Raji (cell line): ENCODE results near the gene DNAJB12.

Experiments
- POLR2A ChIP-seq: IDR thresholded peaks from 2 replicates; pipeline ENCODE4 v1.6.1; 2011; ENCODE audit warnings: low read depth, low read length, control low read depth; ENCODE audit not compliant: insufficient read depth

DNAJB12 gene

DNA sequence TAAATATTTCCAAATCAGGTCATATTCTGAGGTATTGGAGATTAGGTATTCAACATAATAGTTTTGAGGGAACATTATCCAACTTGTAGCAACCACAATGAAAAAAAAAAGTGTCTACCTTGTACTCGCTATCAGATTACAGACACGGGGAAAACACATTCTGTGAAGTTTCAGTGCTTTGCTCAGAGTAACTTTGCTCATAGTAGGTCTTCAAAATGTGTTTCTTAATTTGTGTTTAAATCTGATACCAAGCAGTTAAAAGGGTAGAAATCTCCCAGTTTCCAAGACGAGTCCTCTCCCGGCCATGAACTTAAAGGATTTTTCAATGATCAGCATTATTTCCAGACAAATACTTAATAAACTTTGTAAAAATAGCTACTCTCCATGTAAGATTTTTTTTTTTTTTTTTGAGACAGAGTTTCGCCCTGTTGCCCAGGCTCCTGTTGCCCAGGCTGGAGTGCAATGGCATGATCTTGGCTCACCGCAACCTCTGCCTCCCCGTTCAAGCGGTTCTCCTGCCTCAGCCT is 41.8 kb downstream of the DNAJB12 start:
- no peak for TF ChIP-seq POLR2A

DNA sequence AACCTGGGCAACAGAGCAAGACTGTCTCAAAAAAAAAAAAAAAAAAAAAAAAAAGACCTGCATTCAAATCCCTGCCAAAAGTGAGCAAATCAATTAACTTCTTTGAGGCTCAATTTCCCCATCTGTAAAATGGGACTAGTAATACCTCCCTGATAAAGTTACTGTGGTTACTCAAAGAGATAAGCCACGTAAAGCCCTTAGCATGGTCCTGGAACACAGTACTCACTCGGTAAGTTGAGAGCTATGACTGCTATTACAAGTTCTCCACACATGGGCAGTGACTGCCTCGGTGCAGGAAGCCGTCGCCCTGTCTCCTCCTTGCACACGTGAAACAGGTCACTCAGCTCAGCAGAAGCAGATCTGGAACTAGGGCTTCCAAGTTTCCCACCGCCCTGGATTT is 43.1 kb downstream of the DNAJB12 start:
- TF ChIP-seq POLR2A = no peak

DNA sequence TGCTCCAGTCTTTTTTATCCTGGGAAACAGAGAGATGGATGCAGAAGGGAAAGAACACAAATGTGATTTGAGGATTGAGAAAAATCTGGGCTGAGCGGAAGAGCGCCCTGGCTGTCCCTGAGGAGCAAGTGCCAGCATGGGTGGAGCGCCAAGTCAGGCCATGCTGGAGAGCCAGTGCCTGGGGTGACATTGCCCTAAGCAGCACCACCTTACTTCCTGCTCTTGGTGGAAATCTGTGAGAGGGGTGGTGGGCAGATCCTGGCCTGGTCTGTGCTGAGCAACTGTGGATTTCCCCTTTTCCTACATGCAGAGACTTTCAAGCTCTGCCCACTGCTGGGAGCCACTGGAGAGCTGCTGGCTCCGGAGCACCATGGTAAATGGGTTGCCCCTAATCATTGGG is 44.1 kb downstream of the DNAJB12 start:
- TF ChIP-seq POLR2A = no peak

DNA sequence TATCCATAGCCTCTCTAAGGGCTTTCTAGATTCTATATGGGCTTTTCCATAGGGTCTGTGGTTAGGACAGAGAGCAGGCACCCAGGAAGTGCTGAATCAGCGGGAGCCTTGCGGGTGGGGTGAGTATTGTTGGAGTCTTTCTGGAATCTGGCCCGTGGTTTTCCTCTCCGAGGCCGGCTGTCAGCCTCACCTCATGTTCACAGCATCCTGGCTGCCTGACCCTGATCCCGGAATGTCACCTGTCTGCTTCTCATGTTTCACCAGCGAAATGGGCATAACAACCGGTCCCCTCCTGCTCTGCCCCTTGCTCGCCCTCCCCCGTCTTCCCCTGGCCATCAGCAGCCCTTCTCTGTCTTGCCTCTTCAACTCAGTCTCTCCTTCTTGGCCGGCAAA is 44.5 kb downstream of the DNAJB12 start:
- no peak for TF ChIP-seq POLR2A

DNA sequence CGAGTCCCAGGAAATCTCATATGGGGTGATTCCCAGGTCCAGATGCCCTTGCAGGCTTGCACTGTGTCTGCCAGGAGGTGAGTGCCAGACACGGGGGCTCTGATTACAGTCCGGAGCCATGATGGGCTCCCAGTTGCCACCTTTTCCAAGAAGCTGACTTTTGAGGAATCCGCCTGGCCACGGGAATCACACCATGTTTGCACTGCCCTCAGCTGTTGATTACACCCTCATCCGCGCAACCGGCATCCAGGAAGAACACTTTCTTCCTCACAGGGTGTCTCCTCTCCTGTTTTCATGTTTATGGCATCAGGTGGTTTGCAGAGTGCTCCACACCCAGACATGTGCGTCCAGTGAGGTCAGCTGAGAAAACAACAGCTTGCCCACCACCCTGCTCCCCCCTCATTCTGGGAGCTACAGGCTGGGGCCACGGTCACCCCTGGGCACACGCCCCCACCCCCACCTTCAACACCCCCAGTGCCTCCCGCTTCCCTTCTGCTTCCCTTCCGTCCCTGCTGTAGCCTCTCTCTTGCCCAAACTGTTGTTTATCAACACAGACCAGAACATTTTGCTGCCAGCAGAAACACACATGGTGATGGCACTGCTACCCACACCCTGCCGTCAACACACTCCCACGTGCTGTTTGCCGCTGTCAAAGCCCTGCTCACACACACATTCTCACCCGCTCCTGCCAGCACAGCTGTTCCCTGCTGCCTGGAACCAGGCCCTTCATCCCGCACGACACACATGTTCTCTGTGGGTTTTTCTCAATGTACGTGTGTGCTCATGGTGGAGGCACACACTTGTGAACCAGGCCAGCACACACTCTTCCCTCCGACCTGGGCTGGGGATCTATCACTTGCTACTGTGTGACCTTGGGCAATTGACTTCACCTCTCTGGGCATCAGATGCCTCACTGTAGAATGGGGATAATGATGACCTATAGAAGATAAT is 45.2 kb downstream of the DNAJB12 start:
- TF ChIP-seq POLR2A = no peak

DNA sequence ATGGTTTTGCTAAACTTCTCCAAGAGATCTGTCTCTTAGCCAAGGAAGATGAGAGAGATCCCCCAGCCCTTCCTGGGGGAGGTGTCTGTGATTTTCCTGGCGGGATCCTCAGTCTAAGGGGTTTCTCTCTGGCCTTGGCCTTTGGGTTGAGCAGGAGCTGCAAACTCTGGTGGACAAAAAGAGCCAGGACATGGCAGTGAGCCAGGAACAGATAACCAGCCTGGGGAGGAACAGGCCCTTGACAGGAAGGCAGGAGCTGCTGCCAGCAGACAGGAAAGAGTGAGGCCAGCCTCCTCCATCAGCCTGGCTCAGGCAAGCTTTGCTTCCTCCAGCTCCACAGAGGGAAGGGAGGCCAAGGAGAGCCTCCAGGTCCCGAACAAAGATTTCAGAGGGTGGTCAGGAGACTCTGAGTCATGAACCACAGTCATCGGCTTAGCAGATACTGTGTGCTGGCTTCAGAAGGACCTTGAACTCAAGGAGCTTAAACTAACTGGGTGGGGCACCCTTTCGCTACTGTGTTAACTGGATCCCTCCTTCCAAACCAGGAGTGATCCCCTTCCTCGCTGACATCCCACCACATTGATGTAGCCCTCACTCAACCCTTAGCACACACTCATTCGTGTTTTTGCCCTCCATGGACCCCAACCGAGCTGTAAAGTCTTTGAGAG is 46.3 kb downstream of the DNAJB12 start:
- no peak for TF ChIP-seq POLR2A

DNA sequence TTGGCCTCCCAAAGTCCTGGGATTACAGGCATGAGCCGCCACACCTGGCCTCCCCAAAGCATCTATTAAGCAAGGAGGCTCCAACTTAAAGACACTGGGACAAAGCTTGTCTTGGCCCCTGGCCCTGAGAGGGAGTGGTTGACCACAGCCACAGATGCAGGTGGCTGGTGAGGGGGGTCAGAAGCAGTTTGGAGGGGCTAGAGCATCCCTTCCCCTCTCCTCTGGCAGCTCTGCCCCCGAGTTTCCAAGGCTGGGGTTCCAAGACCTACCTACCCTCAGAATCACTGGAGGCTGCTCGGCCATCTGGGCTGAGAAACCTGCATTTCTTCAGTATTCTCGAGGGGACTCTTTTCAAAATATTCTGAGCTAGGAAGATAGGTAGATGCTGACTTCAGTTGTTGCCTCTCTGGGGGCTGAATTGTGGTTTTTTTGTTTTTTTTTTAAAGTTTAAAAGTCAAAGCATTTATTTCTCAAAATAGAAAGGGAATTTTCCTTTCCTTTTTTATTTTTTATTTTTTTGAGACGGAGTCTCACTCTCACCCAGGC is 48.4 kb downstream of the DNAJB12 start:
- TF ChIP-seq POLR2A = no peak

DNA sequence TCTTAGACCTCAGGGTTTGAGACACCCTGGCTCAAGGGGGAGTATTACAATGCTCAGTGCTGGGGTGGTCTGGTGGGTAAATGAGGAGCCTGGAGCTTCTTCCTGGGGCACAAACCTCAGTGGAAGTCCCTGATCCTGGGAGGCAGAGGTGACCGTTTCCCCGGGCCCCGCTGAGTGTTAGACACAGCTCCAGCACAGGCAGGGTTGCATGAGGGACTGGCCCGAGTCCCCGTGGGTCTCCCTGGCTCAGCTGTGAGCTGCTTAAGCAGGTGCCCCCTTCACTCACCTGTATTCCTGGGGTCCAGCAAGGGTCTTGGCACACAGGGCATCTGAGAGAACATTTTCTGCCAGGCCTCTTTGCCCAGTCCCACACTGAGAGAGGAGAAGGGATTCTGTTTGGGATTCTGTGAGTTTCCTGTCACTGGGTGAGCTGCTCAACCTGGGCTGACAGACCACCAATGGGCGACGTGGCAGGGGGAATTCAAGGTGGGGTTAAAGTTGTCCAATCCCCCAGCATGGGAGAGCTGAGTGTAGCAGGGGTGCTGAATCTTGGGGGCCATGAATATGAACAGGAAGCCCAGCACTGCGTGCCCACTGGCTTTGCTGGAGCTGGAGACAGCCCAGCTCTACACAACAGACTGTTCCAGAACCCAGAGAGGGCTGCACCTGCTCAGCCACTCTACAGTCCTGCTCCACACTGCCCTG is 51.1 kb downstream of the DNAJB12 start:
- TF ChIP-seq POLR2A = no peak

DNA sequence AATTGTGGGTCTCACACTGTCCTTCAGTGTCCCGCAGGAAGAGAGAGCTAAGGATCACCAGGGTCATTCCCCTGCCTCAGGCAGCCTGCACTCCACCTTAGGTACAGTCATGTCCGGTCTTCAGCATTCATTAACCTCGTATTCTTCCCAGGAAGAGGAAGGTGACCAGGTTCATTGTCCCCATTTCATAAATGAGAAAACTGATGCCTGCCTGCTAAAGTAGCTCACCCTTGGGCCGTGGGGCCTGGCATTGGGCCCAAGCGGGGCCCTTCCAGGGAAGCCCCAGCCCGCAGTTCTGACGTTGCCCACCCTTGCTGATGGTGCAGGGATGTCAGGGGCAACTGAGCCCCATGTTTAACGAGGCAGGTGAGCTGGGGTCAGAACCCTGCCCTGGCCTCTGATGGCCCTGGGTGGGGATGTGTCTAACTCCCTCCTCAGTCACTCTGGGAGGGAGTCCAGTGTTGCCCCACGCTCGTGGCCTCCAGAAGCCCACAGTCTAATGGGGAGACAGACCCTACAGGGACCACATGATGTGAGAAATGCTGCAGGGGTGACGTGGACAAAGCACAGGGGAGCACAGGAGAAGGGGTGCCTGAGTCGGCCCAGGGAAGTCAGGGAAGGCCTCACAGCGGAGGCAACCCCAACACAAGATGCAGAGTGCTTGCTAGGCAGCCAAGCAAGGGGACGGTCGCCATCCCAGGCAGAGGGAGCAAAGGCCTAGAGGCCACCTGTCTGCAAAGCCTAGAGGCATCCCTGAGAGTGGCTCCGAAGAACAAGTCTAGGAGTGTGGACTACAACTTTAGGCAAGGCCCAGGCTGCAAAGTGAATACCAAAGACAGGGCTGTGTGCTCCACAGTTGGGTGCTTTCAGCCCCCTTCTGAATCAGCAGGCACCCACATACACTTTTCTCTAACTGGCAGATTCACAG is 55.9 kb downstream of the DNAJB12 start:
- no peak for TF ChIP-seq POLR2A

DNA sequence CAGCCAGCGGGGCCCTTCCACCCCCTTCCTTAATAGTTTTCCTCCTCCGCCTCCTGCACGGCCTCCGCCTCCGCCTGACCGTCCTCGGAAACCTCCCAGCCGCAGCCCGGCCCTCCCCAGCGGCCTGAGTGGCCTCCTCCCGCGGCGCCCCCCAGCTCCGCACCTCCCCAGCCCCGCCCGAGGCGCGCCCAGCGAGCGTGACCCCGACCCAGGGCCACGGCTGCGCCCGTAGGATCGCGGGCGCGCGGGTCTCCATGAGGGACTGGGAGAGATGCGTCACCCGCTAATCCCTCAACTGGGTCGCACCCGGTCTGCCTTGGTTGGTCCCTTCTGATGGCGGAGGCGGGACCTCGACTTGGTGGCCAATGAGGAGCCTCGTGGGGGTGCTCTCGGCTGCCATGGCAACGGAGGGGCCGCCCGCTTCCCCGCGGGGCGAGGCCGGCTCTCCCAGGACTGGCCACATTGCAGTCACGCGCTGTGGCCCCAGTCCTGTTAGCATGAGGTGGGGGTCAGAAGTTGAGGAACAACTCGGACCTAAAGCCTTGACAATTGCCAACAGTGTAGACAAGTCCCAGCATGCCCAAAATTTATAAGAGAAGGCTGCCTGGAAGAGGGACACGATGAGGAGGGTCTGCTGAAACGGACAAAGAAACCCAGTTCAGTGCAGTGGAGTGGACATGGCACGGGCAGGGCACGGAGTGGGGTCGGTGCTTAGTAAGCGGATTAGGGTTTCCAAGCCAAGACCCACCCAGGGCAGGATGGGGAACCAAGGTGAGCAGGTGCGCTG is 56.7 kb downstream of the DNAJB12 start:
- TF ChIP-seq POLR2A = peak; percentile 70

DNA sequence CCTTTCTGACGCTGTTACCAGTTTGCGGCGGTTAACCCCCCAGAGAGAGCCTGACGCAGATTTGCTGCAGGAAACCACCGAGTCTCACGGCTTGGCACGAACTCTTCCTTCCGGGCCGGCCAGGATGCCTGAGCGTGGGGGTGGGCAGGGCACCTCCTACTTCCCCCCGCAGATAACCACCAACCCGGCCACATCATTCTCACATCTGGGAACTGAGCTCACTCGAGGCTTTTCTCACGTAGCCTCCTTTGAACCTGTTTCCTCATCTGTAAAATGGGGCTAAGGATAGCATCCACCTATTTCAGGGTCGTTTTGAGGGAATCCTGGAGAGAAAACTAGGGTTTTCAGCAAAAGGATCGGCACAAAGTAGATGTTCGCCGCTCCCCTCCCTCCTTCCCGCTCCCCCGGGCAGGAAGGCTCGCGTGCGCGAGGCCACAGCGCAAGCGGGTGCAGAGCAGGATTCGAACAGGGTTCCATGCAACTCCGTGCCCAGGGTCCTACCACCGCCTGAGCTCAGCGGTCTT is 57.4 kb downstream of the DNAJB12 start:
- peak; percentile 75 for TF ChIP-seq POLR2A

DNA sequence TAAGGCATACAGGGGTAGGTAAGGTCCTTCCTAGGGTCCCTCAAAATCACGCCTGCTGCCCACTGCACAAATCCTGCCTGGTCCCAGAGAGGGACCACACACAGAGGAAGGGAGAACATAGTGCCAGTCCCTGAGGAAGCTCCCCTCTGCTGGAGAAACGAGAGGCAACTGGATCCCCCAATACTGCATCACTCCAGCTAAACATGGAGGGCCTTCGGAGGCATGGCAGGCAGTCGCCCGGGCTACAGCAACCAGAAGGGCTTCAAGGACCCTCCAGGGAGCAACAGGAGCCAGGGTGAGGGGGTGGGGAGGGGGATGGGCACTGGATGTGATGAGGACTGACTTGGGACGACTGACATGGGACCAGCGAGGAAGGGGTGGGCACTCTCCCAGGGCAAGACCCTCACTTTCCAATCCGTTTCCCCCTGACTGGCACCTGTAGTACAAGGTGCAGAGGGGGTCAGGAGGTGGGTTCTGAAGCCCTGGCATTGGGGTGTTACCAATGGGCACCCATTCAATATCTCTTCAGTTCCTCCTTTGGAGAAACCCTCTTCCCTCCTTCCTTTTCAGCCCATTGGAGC is 59.3 kb downstream of the DNAJB12 start:
- no peak for TF ChIP-seq POLR2A

DNA sequence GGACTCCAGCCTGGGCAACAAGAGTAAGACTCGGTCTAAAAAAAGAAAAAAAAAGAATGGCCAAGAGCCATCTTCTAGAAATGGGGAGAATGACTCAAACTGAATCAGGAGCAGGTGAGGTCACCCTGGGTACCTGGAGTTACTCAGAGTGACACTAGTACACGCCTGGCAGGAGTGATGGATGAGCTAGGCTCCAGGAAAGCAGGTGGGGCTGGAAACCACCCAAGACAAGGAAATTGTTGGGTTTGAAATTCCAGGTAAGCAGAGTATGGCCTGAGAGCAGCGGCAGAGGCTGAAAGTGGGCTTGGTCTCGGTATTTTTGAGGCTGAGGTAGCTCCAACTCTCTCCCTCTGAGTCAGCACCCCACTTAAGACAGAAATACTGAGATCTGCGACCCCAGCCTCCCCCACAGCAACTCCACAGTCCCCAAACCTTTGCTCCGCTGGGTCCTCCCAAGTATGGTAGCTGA is 62.5 kb downstream of the DNAJB12 start:
- TF ChIP-seq POLR2A = no peak

DNA sequence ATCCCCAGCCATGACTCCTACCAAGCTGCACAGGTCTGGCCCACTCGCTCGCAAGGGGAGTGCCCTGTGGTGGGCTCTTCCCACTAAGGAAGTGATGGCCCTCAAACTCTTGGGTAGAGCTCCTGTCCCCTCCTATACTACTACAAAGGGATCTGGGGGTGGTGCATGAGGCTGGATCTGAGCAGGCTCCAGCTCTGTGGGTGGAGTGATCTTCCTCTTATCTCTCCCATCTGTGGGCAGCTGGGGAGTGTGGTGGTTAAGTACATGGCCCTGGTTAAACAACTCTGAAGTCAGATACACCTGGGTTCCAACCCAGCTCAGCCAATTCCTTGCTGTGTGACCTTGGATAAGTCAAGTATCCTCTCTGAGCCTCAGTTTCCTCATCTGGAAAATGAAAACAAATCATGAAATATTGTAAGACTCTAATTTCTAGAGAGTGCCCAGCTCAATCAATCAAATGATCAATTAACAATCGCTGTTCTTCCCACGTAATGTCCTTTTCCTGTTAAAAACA is 63.6 kb downstream of the DNAJB12 start:
- no peak for TF ChIP-seq POLR2A
